ENCODE data around the gene BPIFB6. TPM values are rescaled to one million over a fixed set of nuclear protein-coding genes. Genes with fewer than 3 reads are reported as not detected.

The BPIFB6 gene
- total and polyA plus RNA-seq, 2 donors (not counting 1 experiment from before 2014, with no cell fraction given), result not detected

- no peak overlapping the region for H3K9ac ChIP-seq (ENCODE audit: insufficient read depth, low read length)
- H3K36me3 ChIP-seq (ENCODE audit: control insufficient read depth, insufficient read depth, low read length), result no peaks in the 10 kb centered on the region
- no peaks in the 10 kb centered on the region for H3K9me3 ChIP-seq (ENCODE audit: control insufficient read depth, insufficient read depth, low read depth, low read length)
- H3K79me2 ChIP-seq (ENCODE audit: control insufficient read depth, insufficient read depth, low read length), result no peaks in the 10 kb centered on the region
- TF ChIP-seq EZH2 (IDR thresholded peaks at IDR 0.05; ENCODE audit: low read length, missing control alignments) (no peak), CTCF (conservative IDR thresholded peaks at IDR 0.05 in 1 of 2, IDR thresholded peaks at IDR 0.05 in 1 of 2; ENCODE audit: low read depth in 1 of 2, low read length in 2 of 2) (no peak)
- no peaks in the 10 kb centered on the region for H3K27me3 ChIP-seq (ENCODE audit: control insufficient read depth, insufficient read depth, low read length)
- no peak overlapping the region for H3K4me2 ChIP-seq (ENCODE audit: extremely low read depth, insufficient read depth, low read length)
- H3K27ac ChIP-seq (ENCODE audit: insufficient read depth, low read length), result no peak overlapping the region
- DNase-seq (ENCODE audit: low read depth in 2 of 2), result no peak
- H4K20me1 ChIP-seq (ENCODE audit: control insufficient read depth, extremely low read depth, insufficient read depth, low read length), result no peaks in the 10 kb centered on the region
- no peak overlapping the region for H2AFZ ChIP-seq (ENCODE audit: low read length)
- no peaks in the 10 kb centered on the region for H3K4me1 ChIP-seq (ENCODE audit: control insufficient read depth, extremely low read depth, insufficient read depth, low read length)
- no peak overlapping the region for H3K4me3 ChIP-seq (replicated peaks in 1 of 4; ENCODE audit: control extremely low read depth in 1 of 4, insufficient read depth in 1 of 4, low read depth in 3 of 4, low read length in 4 of 4)
Observed at GRCh38 chr20:33009214-33010132, 22.0 kb upstream of the BPIFB6 start.

- Histone ChIP-seq H3K4me2 (ENCODE audit: extremely low read depth, insufficient read depth, low read length) (no peak overlapping the region), H3K36me3 (ENCODE audit: control insufficient read depth, insufficient read depth, low read length) (no peaks in the 10 kb centered on the region), H3K4me3 (replicated peaks in 1 of 4; ENCODE audit: control extremely low read depth in 1 of 4, insufficient read depth in 1 of 4, low read depth in 3 of 4, low read length in 4 of 4) (no peak overlapping the region), H3K27ac (ENCODE audit: insufficient read depth, low read length) (no peak overlapping the region), H3K79me2 (ENCODE audit: control insufficient read depth, insufficient read depth, low read length) (no peaks in the 10 kb centered on the region), H3K9ac (ENCODE audit: insufficient read depth, low read length) (no peak overlapping the region), H4K20me1 (ENCODE audit: control insufficient read depth, extremely low read depth, insufficient read depth, low read length) (no peaks in the 10 kb centered on the region), H3K27me3 (ENCODE audit: control insufficient read depth, insufficient read depth, low read length) (no peaks in the 10 kb centered on the region), H3K9me3 (ENCODE audit: control insufficient read depth, insufficient read depth, low read depth, low read length) (no peaks in the 10 kb centered on the region), H2AFZ (ENCODE audit: low read length) (no peak overlapping the region), H3K4me1 (ENCODE audit: control insufficient read depth, extremely low read depth, insufficient read depth, low read length) (no peaks in the 10 kb centered on the region)
- no peak for TF ChIP-seq EZH2 (IDR thresholded peaks at IDR 0.05; ENCODE audit: low read length, missing control alignments)
- TF ChIP-seq CTCF (conservative IDR thresholded peaks at IDR 0.05 in 1 of 2, IDR thresholded peaks at IDR 0.05 in 1 of 2; ENCODE audit: low read depth in 1 of 2, low read length in 2 of 2), result no peak
- DNase-seq (ENCODE audit: low read depth in 2 of 2), result no peak
Observed at GRCh38 chr20:33010133-33010504, 21.3 kb upstream of the BPIFB6 start.

GRCh38 chr20:33010674-33011449 lies 20.6 kb upstream of the BPIFB6 start:
- Histone ChIP-seq H3K4me1 (ENCODE audit: control insufficient read depth, extremely low read depth, insufficient read depth, low read length) (no peaks in the 10 kb centered on the region), H2AFZ (ENCODE audit: low read length) (no peak overlapping the region), H3K27me3 (ENCODE audit: control insufficient read depth, insufficient read depth, low read length) (no peaks in the 10 kb centered on the region), H3K79me2 (ENCODE audit: control insufficient read depth, insufficient read depth, low read length) (no peaks in the 10 kb centered on the region), H4K20me1 (ENCODE audit: control insufficient read depth, extremely low read depth, insufficient read depth, low read length) (no peaks in the 10 kb centered on the region), H3K4me3 (replicated peaks in 1 of 4; ENCODE audit: control extremely low read depth in 1 of 4, insufficient read depth in 1 of 4, low read depth in 3 of 4, low read length in 4 of 4) (no peak overlapping the region), H3K9ac (ENCODE audit: insufficient read depth, low read length) (no peak overlapping the region), H3K4me2 (ENCODE audit: extremely low read depth, insufficient read depth, low read length) (no peak overlapping the region), H3K9me3 (ENCODE audit: control insufficient read depth, insufficient read depth, low read depth, low read length) (no peaks in the 10 kb centered on the region), H3K36me3 (ENCODE audit: control insufficient read depth, insufficient read depth, low read length) (no peaks in the 10 kb centered on the region), H3K27ac (ENCODE audit: insufficient read depth, low read length) (no peak overlapping the region)
- TF ChIP-seq EZH2 (IDR thresholded peaks at IDR 0.05; ENCODE audit: low read length, missing control alignments) (no peak), CTCF (conservative IDR thresholded peaks at IDR 0.05 in 1 of 2, IDR thresholded peaks at IDR 0.05 in 1 of 2; ENCODE audit: low read depth in 1 of 2, low read length in 2 of 2) (no peak)
- no peak for DNase-seq (ENCODE audit: low read depth in 2 of 2)

All from fibroblast of lung (primary cell).